Liver (tissue), 3 donors: Measurements from ENCODE around the gene GPR26.

Source experiments
- CTCF ChIP-seq: fragments of 150-350 bp; IDR thresholded peaks from 2 replicates; pipeline ENCODE4 v1.5.1; 2017; ENCODE audit warnings: improper control_type of control experiment, low read depth, low read length; ENCODE audit not compliant: missing input control
- EGR1 ChIP-seq, 2 donors: IDR thresholded peaks; 2 replicates each; pipeline ENCODE4 v1.6.1; 2016 to 2018; ENCODE audit warnings: antibody characterized with exemption in 2 of 2, low read depth in 2 of 2
- FOXA1 ChIP-seq: IDR thresholded peaks from 2 replicates; pipeline ENCODE4 v1.6.1; 2016; ENCODE audit warnings: antibody characterized with exemption
- GABPA ChIP-seq, 2 donors: IDR thresholded peaks in 1 of 2; conservative IDR thresholded peaks in 1 of 2; 2 replicates each; pipeline ENCODE4 v1.6.1; 2016; ENCODE audit warnings: antibody characterized with exemption in 2 of 2, mild to moderate bottlenecking in 1 of 2, moderate library complexity in 1 of 2
- HNF4A ChIP-seq, 2 donors: conservative IDR thresholded peaks; 2 replicates each; pipeline ENCODE4 v1.6.1; 2016; ENCODE audit warnings: antibody characterized with exemption in 2 of 2, mild to moderate bottlenecking in 2 of 2
- JUND ChIP-seq, 2 donors: IDR thresholded peaks; 2 replicates each; pipeline ENCODE4 v1.6.1; 2016; ENCODE audit warnings: antibody characterized with exemption in 2 of 2
- RAD21 ChIP-seq, 2 donors: IDR thresholded peaks; 2 replicates each; pipeline ENCODE4 v1.6.1; 2016; ENCODE audit warnings: antibody characterized with exemption in 2 of 2, mild to moderate bottlenecking in 2 of 2
- REST ChIP-seq: IDR thresholded peaks from 2 replicates; pipeline ENCODE4 v1.6.1; 2016; ENCODE audit warnings: antibody characterized with exemption, mild to moderate bottlenecking
- RXRA ChIP-seq, 2 donors: IDR thresholded peaks; 2 replicates each; pipeline ENCODE4 v1.6.1; 2017 to 2018; ENCODE audit warnings: antibody characterized with exemption in 2 of 2, mild to moderate bottlenecking in 1 of 2
- SP1 ChIP-seq: IDR thresholded peaks from 2 replicates; pipeline ENCODE4 v1.6.1; 2018; ENCODE audit warnings: antibody characterized with exemption, mild to moderate bottlenecking
- TAF1 ChIP-seq: conservative IDR thresholded peaks from 2 replicates; pipeline ENCODE4 v1.6.1; 2016; ENCODE audit warnings: antibody characterized with exemption, mild to moderate bottlenecking
- YY1 ChIP-seq: IDR thresholded peaks from 2 replicates; pipeline ENCODE4 v1.6.1; 2016; ENCODE audit warnings: antibody characterized with exemption, mild to moderate bottlenecking
- ZBTB33 ChIP-seq: IDR thresholded peaks from 2 replicates; pipeline ENCODE4 v1.6.1; 2016; ENCODE audit warnings: antibody characterized with exemption
- TF ChIP-seq, protein P1 (sequence below): IDR thresholded peaks from 2 replicates; pipeline ENCODE4 v1.6.1; 2016; ENCODE audit warnings: antibody characterized with exemption
- donor health status: healthy.
- donor health status: healthy.

GRCh38 chr10:123655751-123656150 is 10.4 kb upstream of the GPR26 start:
- TF ChIP-seq CTCF (no peak), RAD21 (IDR thresholded peaks at IDR 0.05) (no peak), EGR1 (IDR thresholded peaks at IDR 0.05; ENCODE audit: low read depth in 2 of 2) (no peak), GABPA (IDR thresholded peaks at IDR 0.05 in 1 of 2, conservative IDR thresholded peaks at IDR 0.05 in 1 of 2) (no peak), REST (no peak), ZBTB33 (no peak), YY1 (no peak), RXRA (IDR thresholded peaks at IDR 0.05) (no peak), FOXA1 (no peak), TAF1 (no peak), HNF4A (conservative IDR thresholded peaks at IDR 0.05) (no peak), JUND (IDR thresholded peaks at IDR 0.05) (no peak), SP1 (no peak)
- TF ChIP-seq, protein P1, sequence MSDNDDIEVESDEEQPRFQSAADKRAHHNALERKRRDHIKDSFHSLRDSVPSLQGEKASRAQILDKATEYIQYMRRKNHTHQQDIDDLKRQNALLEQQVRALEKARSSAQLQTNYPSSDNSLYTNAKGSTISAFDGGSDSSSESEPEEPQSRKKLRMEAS: no peak
